B cell (primary cell): ENCODE measurements around the gene HMG20B. TPM values are rescaled to one million over a fixed set of nuclear protein-coding genes. Genes with fewer than 3 reads are reported as not detected.

Experiments
- ATAC-seq: fragments of 200-7000 bp; cut with Tn5 transposase; one replicate; pipeline ENCODE4 v1.10.0; 2021; ENCODE audit warnings: low read depth, mild to moderate bottlenecking, moderate number of reproducible peaks, moderate library complexity
- CTCF ChIA-PET: fragments of 350-600 bp; sonication (Branson Sonifier 250); formaldehyde crosslinking; loops from one replicate; lab custom pipeline; 2021; ENCODE audit warnings: antibody characterized with exemption, inconsistent platforms; lab: Charles Lee
- POLR2A ChIA-PET: fragments of 350-600 bp; sonication (Branson Sonifier 250); formaldehyde crosslinking; loops from one replicate; lab custom pipeline; 2021; ENCODE audit warnings: antibody characterized with exemption; lab: Charles Lee
- DNase-seq: peaks from one replicate; pipeline ENCODE4 v3.0.0; 2013
- H2AFZ ChIP-seq: 2 replicates; pipeline ENCODE4 v1.6.1; 2012; ENCODE audit warnings: mild to moderate bottlenecking, low read depth, low read length; ENCODE audit not compliant: insufficient read depth, poor library complexity, severe bottlenecking
- H3K27ac ChIP-seq, 2 donors: 1 replicate in 1 of 2; 2 replicates in 1 of 2; pipeline ENCODE4 v1.5.1; 2012 to 2013; ENCODE audit warnings: low read length in 2 of 2, mild to moderate bottlenecking in 2 of 2, moderate library complexity in 1 of 2
- H3K27me3 ChIP-seq, 4 experiments: fragments of 200-600 bp in 1 of 4; sonication (generic) in 1 of 4; replicated peaks in 1 of 4; 1 replicate in 2 of 4; 2 replicates in 2 of 4; pipeline versions ENCODE4 v1.6.1 to v1.7.0; 2013 to 2016; ENCODE audit warnings: low read length in 3 of 4, mild to moderate bottlenecking in 2 of 4, mixed read lengths in 1 of 4, moderate library complexity in 1 of 4; ENCODE audit not compliant: insufficient read depth in 4 of 4, control insufficient read depth in 3 of 4; ENCODE audit errors: control extremely low read depth in 1 of 4
- H3K36me3 ChIP-seq, 2 experiments: replicated peaks in 1 of 2; 1 replicate in 1 of 2; 2 replicates in 1 of 2; pipeline versions ENCODE4 v1.6.1 to v1.7.1; 2013; ENCODE audit warnings: low read length in 1 of 2; ENCODE audit not compliant: insufficient read depth in 2 of 2, control insufficient read depth in 1 of 2; ENCODE audit errors: control extremely low read depth in 1 of 2, extremely low read depth in 1 of 2
- H3K4me1 ChIP-seq, 2 donors: fragments of 200-600 bp in 1 of 2; sonication (generic) in 1 of 2; 1 replicate in 1 of 2; 2 replicates in 1 of 2; pipeline versions ENCODE4 v1.5.1 to v1.6.1; 2013 to 2017; ENCODE audit warnings: low read length in 2 of 2; ENCODE audit not compliant: control insufficient read depth in 2 of 2, insufficient read depth in 2 of 2
- H3K4me2 ChIP-seq: replicated peaks from 2 replicates; pipeline ENCODE3; 2012; ENCODE audit warnings: mild to moderate bottlenecking, low read depth, low read length; ENCODE audit not compliant: poor library complexity, severe bottlenecking
- H3K4me3 ChIP-seq, 5 experiments: fragments of 200-600 bp in 1 of 5; sonication (generic) in 1 of 5; 1 replicate in 3 of 5; 2 replicates in 2 of 5; pipeline versions ENCODE4 v1.5.1 to v1.7.0; 2011 to 2016; ENCODE audit warnings: low read length in 4 of 5, mild to moderate bottlenecking in 4 of 5, low read depth in 2 of 5, control low read depth in 1 of 5, moderate library complexity in 1 of 5; ENCODE audit not compliant: insufficient read depth in 1 of 5; ENCODE audit errors: control extremely low read depth in 1 of 5, extremely low read depth in 1 of 5
- H3K79me2 ChIP-seq: fragments of 200-600 bp; sonication (generic); one replicate; pipeline ENCODE4 v1.6.0; 2016; ENCODE audit warnings: low read length; ENCODE audit not compliant: control insufficient read depth, insufficient read depth
- H3K9ac ChIP-seq: fragments of 200-600 bp; sonication (generic); 2 replicates; pipeline ENCODE4 v1.6.1; 2017; ENCODE audit warnings: mild to moderate bottlenecking, low read length, moderate library complexity
- H3K9me3 ChIP-seq, 3 donors: one replicate each; pipeline versions ENCODE4 v1.6.1 to v1.7.1; 2013; ENCODE audit warnings: low read length in 2 of 3; ENCODE audit not compliant: control insufficient read depth in 2 of 3, insufficient read depth in 1 of 3; ENCODE audit errors: control extremely low read depth in 1 of 3
- H4K20me1 ChIP-seq: 2 replicates; pipeline ENCODE4 v1.6.0; 2012; ENCODE audit warnings: mild to moderate bottlenecking, low read length; ENCODE audit not compliant: insufficient read depth, control insufficient read depth, poor library complexity, severe bottlenecking
- H3K27ac Mint-ChIP-seq: one replicate; pipeline ENCODE4 v1.8.0; 2021; ENCODE audit warnings: mixed read lengths
- H3K27me3 Mint-ChIP-seq: one replicate; pipeline ENCODE4 v1.8.0; 2021; ENCODE audit warnings: mixed read lengths
- H3K4me1 Mint-ChIP-seq: one replicate; pipeline ENCODE4 v1.8.0; 2021; ENCODE audit warnings: mixed read lengths
- H3K4me3 Mint-ChIP-seq: one replicate; pipeline ENCODE4 v1.8.0; 2021; ENCODE audit warnings: mixed read lengths
- H3K9me3 Mint-ChIP-seq: one replicate; pipeline ENCODE4 v1.8.0; 2022; ENCODE audit warnings: mixed read lengths; ENCODE audit not compliant: insufficient read depth
- EZH2 ChIP-seq: IDR thresholded peaks from 2 replicates; pipeline ENCODE4 v1.6.1; 2012; ENCODE audit warnings: borderline replicate concordance, low read depth, mild to moderate bottlenecking, moderate library complexity, low read length; ENCODE audit not compliant: insufficient read depth, poor library complexity, severe bottlenecking
- WGBS: methylation state at CpG from one replicate; pipeline ENCODE4 v1.1.5; 2013; ENCODE audit warnings: missing lambda C conversion rate; ENCODE audit not compliant: insufficient coverage; 5-methylcytosine and 5-hydroxymethylcytosine counted together
- intact Hi-C: fragments of 100-400 bp; cut with micrococcal nuclease; formaldehyde crosslinking; loops from one replicate; pipeline ENCODE4 v1.10.0; 2022
- polyA plus RNA-seq: library from polyadenylated mRNA; depleted of rRNA; stranded (reverse); fragments of >200 nt; gene quantifications from 2 replicates; pipeline ENCODE4 v1.2.3, GENCODE V29; 2012
- total RNA-seq, 2 donors: library from RNA; stranded (reverse); fragments of 120-200 nt in 1 of 2; gene quantifications; 1 replicate in 1 of 2; 2 replicates in 1 of 2; pipeline versions ENCODE4 v1.2.3 to v1.2.4, GENCODE V29; 2013 to 2022
- TF ChIP-seq, protein P1 (sequence below): fragments of 200-600 bp; IDR thresholded peaks from one replicate; pipeline ENCODE4 v1.8.0; 2022; ENCODE audit warnings: antibody characterized with exemption, mild to moderate bottlenecking

HMG20B gene
- total and polyA plus RNA-seq, 2 donors (not counting 1 experiment from before 2014, with no cell fraction given): 41.7 to 59.0 TPM

DNA sequence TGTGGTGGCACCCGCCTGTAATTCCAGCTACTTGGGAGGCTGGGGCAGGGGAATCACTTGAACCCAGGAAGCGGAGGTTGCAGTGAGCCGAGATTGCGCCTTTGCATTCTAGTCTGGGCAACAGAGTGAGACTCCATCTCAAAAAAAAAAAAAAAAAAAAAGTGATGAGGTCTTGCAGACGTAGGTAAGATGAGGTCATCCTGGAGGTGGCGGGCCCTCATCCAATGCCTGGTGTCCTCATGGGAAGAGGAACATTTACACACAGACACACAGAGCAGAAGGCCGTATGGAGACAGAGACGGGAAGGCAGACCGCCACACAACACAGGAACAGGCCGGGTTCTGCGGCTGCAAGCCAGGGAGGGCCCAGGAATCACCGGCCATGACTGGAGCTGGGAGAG lies 49.5 kb downstream of the HMG20B start:
- WGBS: 94% methylated on average over 8 of the region's 12 CpGs
- H3K27me3 ChIP-seq: no peaks in the 10 kb centered on the region
- ChIA-PET CTCF (interaction anchor here (0.6 to 1.3 kb wide), 3 partner anchors 37 to 157 kb away, joined by 3 to 4 read pairs (median 3); partner anchors contain the start of gene GIPC3), POLR2A (no interaction called here)
- Mint-ChIP-seq H3K4me3 (peak overlapping the region; percentile 34), H3K4me1 (peaks cover 37% of the 10 kb centered on the region), H3K27ac (no peak overlapping the region), H3K9me3 (no peaks in the 10 kb centered on the region), H3K27me3 (no peaks in the 10 kb centered on the region)
- H3K4me3 ChIP-seq: no peak overlapping the region
- H3K79me2 ChIP-seq: peaks cover 58% of the 10 kb centered on the region
- H3K4me1 ChIP-seq: peaks cover 26 to 29% of the 10 kb centered on the region in 2 donors
- TF ChIP-seq EZH2: no peak
- TF ChIP-seq, protein P1, sequence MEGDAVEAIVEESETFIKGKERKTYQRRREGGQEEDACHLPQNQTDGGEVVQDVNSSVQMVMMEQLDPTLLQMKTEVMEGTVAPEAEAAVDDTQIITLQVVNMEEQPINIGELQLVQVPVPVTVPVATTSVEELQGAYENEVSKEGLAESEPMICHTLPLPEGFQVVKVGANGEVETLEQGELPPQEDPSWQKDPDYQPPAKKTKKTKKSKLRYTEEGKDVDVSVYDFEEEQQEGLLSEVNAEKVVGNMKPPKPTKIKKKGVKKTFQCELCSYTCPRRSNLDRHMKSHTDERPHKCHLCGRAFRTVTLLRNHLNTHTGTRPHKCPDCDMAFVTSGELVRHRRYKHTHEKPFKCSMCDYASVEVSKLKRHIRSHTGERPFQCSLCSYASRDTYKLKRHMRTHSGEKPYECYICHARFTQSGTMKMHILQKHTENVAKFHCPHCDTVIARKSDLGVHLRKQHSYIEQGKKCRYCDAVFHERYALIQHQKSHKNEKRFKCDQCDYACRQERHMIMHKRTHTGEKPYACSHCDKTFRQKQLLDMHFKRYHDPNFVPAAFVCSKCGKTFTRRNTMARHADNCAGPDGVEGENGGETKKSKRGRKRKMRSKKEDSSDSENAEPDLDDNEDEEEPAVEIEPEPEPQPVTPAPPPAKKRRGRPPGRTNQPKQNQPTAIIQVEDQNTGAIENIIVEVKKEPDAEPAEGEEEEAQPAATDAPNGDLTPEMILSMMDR: no peak
- DNase-seq: no peak
- ATAC-seq: no peak
- H3K4me2 ChIP-seq: no peak overlapping the region
- no peaks in the 10 kb centered on the region for H3K9me3 ChIP-seq
- H3K36me3 ChIP-seq: peaks cover 0 to 31% of the 10 kb centered on the region in 2 experiments
- H4K20me1 ChIP-seq: peaks cover 62% of the 10 kb centered on the region
- intact Hi-C loops: no loop called here
- no peak overlapping the region for H2AFZ ChIP-seq
- H3K27ac ChIP-seq: no peak overlapping the region
- no peak overlapping the region for H3K9ac ChIP-seq

DNA sequence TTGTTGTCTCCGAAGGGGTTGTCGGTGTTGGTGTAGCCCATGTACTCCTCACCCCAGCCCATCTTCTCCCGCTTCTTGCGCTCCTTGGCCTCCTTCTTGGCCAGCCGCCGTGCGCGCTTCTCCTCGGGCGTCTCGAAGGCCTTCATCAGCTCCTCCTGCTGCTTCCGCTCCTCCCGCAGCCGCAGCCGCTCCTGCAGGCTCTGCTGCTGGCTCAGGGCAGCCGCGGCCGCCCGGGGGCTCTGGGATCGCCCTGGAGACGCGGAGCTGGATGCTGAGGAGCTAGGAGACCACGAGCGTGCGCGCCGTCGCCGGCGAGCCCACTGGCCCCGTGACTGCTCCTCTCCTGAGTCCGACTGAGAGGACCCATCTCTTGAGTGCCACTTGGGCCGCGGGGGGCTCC lies 51.0 kb downstream of the HMG20B start:
- no peak overlapping the region for H3K4me3 ChIP-seq
- POLR2A ChIA-PET: no interaction called here
- peaks cover 17 to 21% of the 10 kb centered on the region in 2 donors for H3K4me1 ChIP-seq
- Mint-ChIP-seq H3K4me3 (no peak overlapping the region), H3K9me3 (no peaks in the 10 kb centered on the region), H3K27me3 (no peaks in the 10 kb centered on the region), H3K27ac (no peak overlapping the region), H3K4me1 (peaks cover 26% of the 10 kb centered on the region)
- peaks cover 61% of the 10 kb centered on the region for H4K20me1 ChIP-seq
- DNase-seq (no peak), ATAC-seq (no peak)
- TF ChIP-seq, protein P1: no peak
- TF ChIP-seq EZH2: no peak
- no peak overlapping the region for H2AFZ ChIP-seq
- H3K9ac ChIP-seq: no peak overlapping the region
- 98% methylated on average over 34 of the region's 34 CpGs for WGBS
- peaks cover 58% of the 10 kb centered on the region for H3K79me2 ChIP-seq
- H3K4me2 ChIP-seq: no peak overlapping the region
- intact Hi-C loops: no loop called here
- H3K9me3 ChIP-seq: no peaks in the 10 kb centered on the region
- CTCF ChIA-PET: interaction anchor here (1.3 kb wide), 1 partner anchor 79 kb away, joined by 3 read pairs; no protein-coding TSS in a partner anchor
- no peaks in the 10 kb centered on the region for H3K27me3 ChIP-seq
- peaks cover 0 to 26% of the 10 kb centered on the region in 2 experiments for H3K36me3 ChIP-seq
- no peak overlapping the region for H3K27ac ChIP-seq
